Osteocyte (in vitro differentiated cells): ENCODE data around the gene TFAP2B. TPM values are rescaled to one million over a fixed set of nuclear protein-coding genes. Genes with fewer than 3 reads are reported as not detected.

Experiments used
- DNase-seq: peaks from one replicate; pipeline ENCODE4 v3.0.0; 2021; ENCODE audit warnings: mixed read lengths; ENCODE audit not compliant: unreplicated experiment; ENCODE audit errors: extremely low spot score
- H3K27ac Mint-ChIP-seq: one replicate; pipeline ENCODE4 v1.8.0; 2021; ENCODE audit warnings: mild to moderate bottlenecking, mixed read lengths; ENCODE audit not compliant: unreplicated experiment
- H3K27me3 Mint-ChIP-seq: one replicate; pipeline ENCODE4 v1.8.0; 2021; ENCODE audit warnings: mixed read lengths; ENCODE audit not compliant: unreplicated experiment
- H3K36me3 Mint-ChIP-seq: one replicate; pipeline ENCODE4 v1.8.0; 2021; ENCODE audit warnings: mixed read lengths; ENCODE audit not compliant: unreplicated experiment
- H3K4me1 Mint-ChIP-seq: one replicate; pipeline ENCODE4 v1.8.0; 2021; ENCODE audit warnings: mixed read lengths; ENCODE audit not compliant: unreplicated experiment
- H3K4me3 Mint-ChIP-seq: one replicate; pipeline ENCODE4 v1.8.0; 2021; ENCODE audit warnings: mild to moderate bottlenecking, moderate library complexity, mixed read lengths; ENCODE audit not compliant: unreplicated experiment
- H3K9me3 Mint-ChIP-seq: one replicate; pipeline ENCODE4 v1.8.0; 2021; ENCODE audit warnings: mixed read lengths; ENCODE audit not compliant: unreplicated experiment
- total RNA-seq: library from RNA; stranded (reverse); gene quantifications from 2 replicates; pipeline ENCODE4 v1.2.1, GENCODE V29; 2021
- TF ChIP-seq, protein P1 (sequence below): fragments of 200-600 bp; sonication (generic); IDR thresholded peaks from 2 replicates; pipeline ENCODE4 v1.5.0; 2021; ENCODE audit warnings: antibody characterized with exemption, mild to moderate bottlenecking, moderate library complexity

The TFAP2B gene
- total RNA-seq, 1 donor from 2014 or later, result 26.4 TPM

DNA sequence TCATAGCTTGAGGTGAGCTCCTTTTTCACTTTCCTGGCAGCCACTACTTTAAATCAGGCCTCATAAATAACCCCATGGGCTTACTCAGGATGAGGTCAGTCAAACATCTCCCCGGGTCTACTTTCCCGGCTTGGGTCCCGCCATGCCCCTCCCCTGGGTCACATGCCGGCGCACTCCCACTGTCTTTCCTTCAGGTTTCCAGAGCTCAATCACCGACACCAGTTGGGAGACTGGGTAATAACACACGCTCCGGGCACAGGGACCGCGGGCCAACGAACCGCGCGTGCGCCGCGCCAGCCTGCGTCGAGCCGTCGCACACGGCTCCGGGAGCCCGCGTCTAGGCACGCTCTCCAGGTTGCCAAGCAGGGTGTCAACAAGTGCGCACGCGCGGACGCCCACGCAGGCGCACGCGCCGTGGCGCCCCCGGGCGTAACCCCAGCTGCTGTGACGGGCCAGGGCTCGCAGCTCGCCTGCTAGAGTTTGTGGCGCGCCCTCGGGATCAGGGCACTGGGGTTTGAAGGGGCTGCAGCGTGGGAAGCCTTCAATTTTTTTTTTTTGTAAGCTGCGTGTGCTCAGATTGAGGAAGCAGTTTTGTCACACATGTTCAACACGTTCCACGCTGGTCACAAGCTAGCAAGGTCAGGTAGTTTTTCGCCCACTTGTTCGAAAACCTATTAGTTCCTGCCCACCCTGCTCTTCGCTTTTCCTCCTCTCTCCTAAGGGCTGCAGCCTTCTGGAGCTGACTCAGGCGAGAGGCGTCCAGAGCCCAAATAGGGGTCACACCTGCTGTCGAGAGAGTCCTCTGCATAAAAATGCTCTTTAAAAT, 31.8 kb downstream of the TFAP2B start:
- Mint-ChIP-seq H3K4me1 (peaks cover 28% of the 10 kb centered on the region), H3K9me3 (no peaks in the 10 kb centered on the region)
- DNase-seq, result no peak

GRCh38 chr6:50851049-50851845, 32.6 kb downstream of the TFAP2B start:
- no peak for DNase-seq
- H3K27me3 Mint-ChIP-seq, result peaks cover 3% of the 10 kb centered on the region
- no peak overlapping the region for H3K27ac Mint-ChIP-seq
- no peak overlapping the region for H3K4me3 Mint-ChIP-seq
- peaks cover 26% of the 10 kb centered on the region for H3K4me1 Mint-ChIP-seq
- H3K36me3 Mint-ChIP-seq, result no peaks in the 10 kb centered on the region
- TF ChIP-seq, protein P1, sequence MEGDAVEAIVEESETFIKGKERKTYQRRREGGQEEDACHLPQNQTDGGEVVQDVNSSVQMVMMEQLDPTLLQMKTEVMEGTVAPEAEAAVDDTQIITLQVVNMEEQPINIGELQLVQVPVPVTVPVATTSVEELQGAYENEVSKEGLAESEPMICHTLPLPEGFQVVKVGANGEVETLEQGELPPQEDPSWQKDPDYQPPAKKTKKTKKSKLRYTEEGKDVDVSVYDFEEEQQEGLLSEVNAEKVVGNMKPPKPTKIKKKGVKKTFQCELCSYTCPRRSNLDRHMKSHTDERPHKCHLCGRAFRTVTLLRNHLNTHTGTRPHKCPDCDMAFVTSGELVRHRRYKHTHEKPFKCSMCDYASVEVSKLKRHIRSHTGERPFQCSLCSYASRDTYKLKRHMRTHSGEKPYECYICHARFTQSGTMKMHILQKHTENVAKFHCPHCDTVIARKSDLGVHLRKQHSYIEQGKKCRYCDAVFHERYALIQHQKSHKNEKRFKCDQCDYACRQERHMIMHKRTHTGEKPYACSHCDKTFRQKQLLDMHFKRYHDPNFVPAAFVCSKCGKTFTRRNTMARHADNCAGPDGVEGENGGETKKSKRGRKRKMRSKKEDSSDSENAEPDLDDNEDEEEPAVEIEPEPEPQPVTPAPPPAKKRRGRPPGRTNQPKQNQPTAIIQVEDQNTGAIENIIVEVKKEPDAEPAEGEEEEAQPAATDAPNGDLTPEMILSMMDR, result no peak
- H3K9me3 Mint-ChIP-seq, result no peaks in the 10 kb centered on the region

More for the DNA sequence above, 31.8 kb downstream of the TFAP2B start:
- TF ChIP-seq, protein P1, result no peak
- Mint-ChIP-seq H3K36me3 (peaks cover 1% of the 10 kb centered on the region), H3K27ac (peak overlapping the region; percentile 89), H3K27me3 (peaks cover 3% of the 10 kb centered on the region), H3K4me3 (peak overlapping the region; percentile 82)

DNA sequence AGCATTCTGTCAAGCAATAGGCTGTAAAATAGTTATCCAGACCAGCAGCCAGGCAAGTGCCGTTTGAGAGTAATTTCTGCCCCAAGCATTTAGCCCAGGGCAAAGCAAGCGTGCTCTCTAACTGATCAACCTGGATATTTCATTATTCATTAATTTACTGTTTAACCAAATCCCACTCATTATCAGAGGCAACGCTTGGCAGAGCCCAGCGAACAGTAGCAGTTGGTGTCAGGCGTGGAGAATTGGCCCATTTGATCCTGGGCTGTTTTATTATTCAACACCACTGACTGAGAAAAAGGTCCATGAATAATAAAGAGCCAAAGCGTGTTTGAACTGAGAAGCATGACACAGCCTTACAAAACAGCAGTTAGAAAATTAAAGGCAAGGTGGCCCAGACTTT, 35.3 kb downstream of the TFAP2B start:
- H3K36me3 Mint-ChIP-seq, result no peaks in the 10 kb centered on the region
- no peak overlapping the region for H3K27ac Mint-ChIP-seq
- no peak for DNase-seq
- H3K27me3 Mint-ChIP-seq, result no peaks in the 10 kb centered on the region
- no peak overlapping the region for H3K4me3 Mint-ChIP-seq
- peaks cover 9% of the 10 kb centered on the region for H3K4me1 Mint-ChIP-seq
- TF ChIP-seq, protein P1, result no peak
- no peaks in the 10 kb centered on the region for H3K9me3 Mint-ChIP-seq

- peaks cover 9% of the 10 kb centered on the region for H3K4me1 Mint-ChIP-seq
- H3K36me3 Mint-ChIP-seq, result no peaks in the 10 kb centered on the region
- no peak for DNase-seq
- TF ChIP-seq, protein P1, result no peak
- no peak overlapping the region for H3K4me3 Mint-ChIP-seq
- H3K27me3 Mint-ChIP-seq, result no peaks in the 10 kb centered on the region
- no peak overlapping the region for H3K27ac Mint-ChIP-seq
- H3K9me3 Mint-ChIP-seq, result no peaks in the 10 kb centered on the region
Observed at GRCh38 chr6:50861692-50862091, 43.0 kb downstream of the TFAP2B start.

DNA sequence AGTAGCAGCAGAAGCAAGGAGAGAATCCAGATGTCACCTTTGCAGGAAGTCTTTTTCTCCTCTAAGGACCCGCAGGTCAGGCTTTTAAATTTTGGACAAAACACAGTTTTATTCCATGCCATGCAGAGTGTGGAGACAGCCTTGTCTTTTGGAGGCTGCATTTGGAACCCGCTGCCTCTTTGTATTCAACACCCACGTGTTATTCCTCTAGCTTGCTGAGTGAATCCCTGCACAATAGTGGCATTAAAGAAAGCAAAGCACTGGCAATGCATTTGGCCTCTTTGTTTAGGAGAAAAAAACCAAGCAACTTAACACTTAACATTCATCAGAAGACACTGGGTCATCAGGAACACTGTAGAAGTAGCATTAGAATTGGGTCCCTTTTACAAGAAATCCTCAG, 43.5 kb downstream of the TFAP2B start:
- Mint-ChIP-seq H3K27ac (no peak overlapping the region), H3K9me3 (no peaks in the 10 kb centered on the region), H3K4me1 (peaks cover 9% of the 10 kb centered on the region), H3K4me3 (no peak overlapping the region), H3K27me3 (no peaks in the 10 kb centered on the region), H3K36me3 (no peaks in the 10 kb centered on the region)
- TF ChIP-seq, protein P1, result no peak
- DNase-seq, result no peak
